ENCODE measurements around the gene SNCAIP.

- TF ChIP-seq EZH2 (IDR thresholded peaks at IDR 0.05; ENCODE audit: low read depth, unreplicated experiment), result no peak
- no peak for TF ChIP-seq CTCF (conservative IDR thresholded peaks at IDR 0.05; ENCODE audit: low read depth in 2 of 2)
- TF ChIP-seq REST (IDR thresholded peaks at IDR 0.05; ENCODE audit: unreplicated experiment), result no peak
- TF ChIP-seq CREB1 (CRISPR knock-in tag; IDR thresholded peaks at IDR 0.05; ENCODE audit: low read depth), result no peak
- TF ChIP-seq POLR2AphosphoS5 (IDR thresholded peaks at IDR 0.05; ENCODE audit: low read depth), result no peak
Observed at GRCh38 chr5:122404653-122405362, 92.8 kb downstream of the SNCAIP start.

All from GM23338 (cell line).